GM21825 (cell line): ENCODE measurements around the gene PALM3.
"Not testable (repeated sequence)": the region's sequence is repeated elsewhere in the genome, so short reads cannot be mapped to it uniquely, and the experiment has no call there.

Experiments
- ATAC-seq: cut with Tn5 transposase; IDR thresholded peaks from one replicate; pipeline ENCODE4 v1.9.1; 2021; ENCODE audit warnings: mild to moderate bottlenecking, moderate library complexity; ENCODE audit not compliant: unreplicated experiment

Gene PALM3

GRCh38 chr19:14033946-14034345, 27.9 kb downstream of the PALM3 start:
- ATAC-seq = no peak

GRCh38 chr19:14031719-14032480, 30.0 kb downstream of the PALM3 start, which contains the start of gene IL27RA:
TSS of gene IL27RA (plus strand) at chr19:14031762. CDS start at chr19:14031873, 111 bp downstream.
- no peak for ATAC-seq

GRCh38 chr19:14030997-14031718, 30.7 kb downstream of the PALM3 start:
- ATAC-seq = no peak

GRCh38 chr19:14028901-14029300, 33.0 kb downstream of the PALM3 start:
- ATAC-seq = no peak

GRCh38 chr19:14027856-14028450, 33.9 kb downstream of the PALM3 start, which contains the start of gene RLN3:
TSS of gene RLN3 (plus strand) at chr19:14028148. CDS start at chr19:14028205, 57 bp downstream.
- ATAC-seq = no peak

GRCh38 chr19:14026652-14027192, 35.2 kb downstream of the PALM3 start:
- ATAC-seq = not testable (repeated sequence)

GRCh38 chr19:14023404-14024235, 38.3 kb downstream of the PALM3 start:
- ATAC-seq = no peak

- ATAC-seq = no peak
Observed at GRCh38 chr19:14022469-14022868, 39.4 kb downstream of the PALM3 start.

- no peak for ATAC-seq
Observed at GRCh38 chr19:14021474-14021873, 40.4 kb downstream of the PALM3 start.

- not testable (repeated sequence) for ATAC-seq
Observed at GRCh38 chr19:14019739-14020138, 42.1 kb downstream of the PALM3 start.

GRCh38 chr19:14019100-14019499, 42.8 kb downstream of the PALM3 start:
- no peak for ATAC-seq

GRCh38 chr19:14015524-14016035, 46.3 kb downstream of the PALM3 start:
- peak; percentile 76 for ATAC-seq

GRCh38 chr19:14012378-14012915, 49.4 kb downstream of the PALM3 start:
- no peak for ATAC-seq

GRCh38 chr19:14006766-14007562, 54.9 kb downstream of the PALM3 start:
- ATAC-seq = peak; percentile 34

GRCh38 chr19:14006085-14006765, 55.7 kb downstream of the PALM3 start, which contains the start of gene RFX1:
TSS of gene RFX1 (minus strand) at chr19:14006320. CDS start at chr19:13993843, 12,477 bp downstream.
- ATAC-seq = peak; percentile 71

- peak; percentile 40 for ATAC-seq
Observed at GRCh38 chr19:14005349-14006084, 56.4 kb downstream of the PALM3 start.

- no peak for ATAC-seq
Observed at GRCh38 chr19:14004619-14005348, 57.1 kb downstream of the PALM3 start.
